Stimulated activated effector memory CD8-positive, alpha-beta T cell treated with anti-CD3 and anti-CD28 coated beads, Interleukin-12 subunit alpha, Interleukin-12 subunit beta, amount 100 ng/mL, for 72 hours (primary cell): ENCODE measurements around the gene PPHLN1.

Experiments used
- ATAC-seq: fragments of 150-1000 bp; cut with Tn5 transposase; 2 replicates; pipeline ENCODE4 v1.10.0; 2021
- DNase-seq, 2 donors: peaks; one replicate each; pipeline ENCODE4 v3.0.0; 2021 to 2022; ENCODE audit warnings: low spot score in 2 of 2
- H3K27ac Mint-ChIP-seq: one replicate; pipeline ENCODE4 v1.8.0; 2022; ENCODE audit warnings: mild to moderate bottlenecking, mixed read lengths
- H3K36me3 Mint-ChIP-seq: one replicate; pipeline ENCODE4 v1.8.0; 2022; ENCODE audit warnings: mild to moderate bottlenecking, mixed read lengths
- H3K4me1 Mint-ChIP-seq: one replicate; pipeline ENCODE4 v1.8.0; 2022; ENCODE audit warnings: mixed read lengths
- H3K4me3 Mint-ChIP-seq: one replicate; pipeline ENCODE4 v1.8.0; 2022; ENCODE audit warnings: mild to moderate bottlenecking, mixed read lengths
- H3K9me3 Mint-ChIP-seq: one replicate; pipeline ENCODE4 v1.8.0; 2022; ENCODE audit warnings: mixed read lengths

Gene PPHLN1

DNA sequence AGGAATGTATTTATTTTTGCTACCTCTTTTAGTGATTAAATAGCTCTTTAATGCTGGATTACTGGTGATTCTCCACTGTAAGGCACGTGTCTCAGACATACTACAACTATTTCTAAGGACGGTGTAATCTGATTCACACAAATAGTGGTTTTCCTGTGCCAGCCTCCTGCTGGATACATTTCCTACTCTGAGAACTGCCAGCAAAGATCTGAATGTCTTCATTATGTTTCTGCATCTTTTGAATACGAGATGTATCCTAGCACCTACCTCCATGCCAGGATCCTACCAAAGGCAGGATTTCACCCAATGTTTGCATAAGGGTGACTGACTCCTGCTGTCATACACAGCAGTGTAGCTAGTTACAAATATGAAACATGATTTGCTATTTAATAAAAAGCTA, 143.0 kb downstream of the PPHLN1 start:
- Mint-ChIP-seq H3K4me1 (peaks cover 14% of the 10 kb centered on the region), H3K27ac (no peak overlapping the region), H3K9me3 (no peaks in the 10 kb centered on the region), H3K4me3 (peak overlapping the region; percentile 41), H3K36me3 (no peaks in the 10 kb centered on the region)
- ATAC-seq: no peak
- DNase-seq: no peak

DNA sequence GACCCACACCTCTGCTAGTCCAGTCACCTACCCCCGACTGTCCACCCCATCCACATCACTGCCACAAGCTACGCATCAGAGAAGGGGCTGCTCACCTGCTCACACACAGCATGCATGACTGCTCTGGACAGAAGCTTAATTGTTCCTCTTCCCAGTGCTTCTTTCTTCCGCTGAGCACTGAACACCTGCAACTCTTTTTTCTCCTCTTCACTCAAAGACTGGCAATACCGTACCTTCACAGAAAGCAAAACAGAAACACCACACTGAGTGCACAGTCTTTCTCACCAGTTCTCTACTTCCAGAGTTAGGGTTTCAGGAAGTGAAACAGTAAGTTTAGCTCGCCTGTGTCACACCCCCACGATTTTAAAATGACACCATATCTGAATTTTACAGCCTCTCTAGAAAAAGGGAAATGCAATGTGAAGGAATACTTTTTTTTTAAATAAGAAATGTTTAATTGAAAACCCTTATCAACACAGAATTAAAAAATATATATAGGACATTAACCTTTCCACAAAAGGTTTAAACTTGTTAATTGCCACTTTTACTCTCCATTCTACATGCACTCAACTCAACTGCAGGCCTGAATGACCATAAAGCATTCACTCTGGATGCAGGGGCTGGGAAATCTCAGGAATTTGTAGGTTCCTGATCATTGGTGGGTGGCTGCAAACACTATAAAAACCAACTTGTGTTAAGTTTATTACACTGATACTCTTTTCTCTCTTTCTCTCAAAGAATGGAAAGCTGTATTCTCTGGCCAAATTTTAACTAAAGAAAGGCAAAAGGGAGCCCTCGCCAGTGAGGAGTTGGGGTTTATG, 143.6 kb downstream of the PPHLN1 start:
- Mint-ChIP-seq H3K4me1 (peaks cover 14% of the 10 kb centered on the region), H3K4me3 (peak overlapping the region; percentile 41), H3K36me3 (no peaks in the 10 kb centered on the region), H3K27ac (peak overlapping the region; percentile 65), H3K9me3 (no peaks in the 10 kb centered on the region)
- ATAC-seq (peak; percentile 80), DNase-seq (no peak)

DNA sequence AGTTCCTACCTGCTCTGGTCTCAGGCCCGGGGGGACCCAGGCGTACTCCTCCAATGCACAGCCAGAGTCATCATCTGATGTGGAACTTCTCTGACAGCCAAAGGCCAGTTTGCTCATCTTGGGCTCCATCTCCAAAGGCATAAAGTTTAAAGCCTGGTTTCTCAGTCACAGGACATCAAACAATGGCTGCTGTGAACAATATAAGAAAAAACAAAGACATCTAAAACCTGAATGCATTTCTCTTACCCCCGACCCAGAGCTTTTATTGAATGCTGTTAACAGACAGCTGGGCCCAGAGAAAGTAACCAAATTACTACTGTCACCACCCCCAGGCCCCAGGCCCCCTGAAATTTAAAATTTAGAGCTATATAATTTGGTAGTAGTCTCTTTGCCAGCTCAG, 146.4 kb downstream of the PPHLN1 start:
- peaks cover 14% of the 10 kb centered on the region for H3K4me1 Mint-ChIP-seq
- H3K9me3 Mint-ChIP-seq: no peaks in the 10 kb centered on the region
- H3K27ac Mint-ChIP-seq: no peak overlapping the region
- ATAC-seq: no peak
- no peak overlapping the region for H3K4me3 Mint-ChIP-seq
- H3K36me3 Mint-ChIP-seq: no peaks in the 10 kb centered on the region
- no peak for DNase-seq

DNA sequence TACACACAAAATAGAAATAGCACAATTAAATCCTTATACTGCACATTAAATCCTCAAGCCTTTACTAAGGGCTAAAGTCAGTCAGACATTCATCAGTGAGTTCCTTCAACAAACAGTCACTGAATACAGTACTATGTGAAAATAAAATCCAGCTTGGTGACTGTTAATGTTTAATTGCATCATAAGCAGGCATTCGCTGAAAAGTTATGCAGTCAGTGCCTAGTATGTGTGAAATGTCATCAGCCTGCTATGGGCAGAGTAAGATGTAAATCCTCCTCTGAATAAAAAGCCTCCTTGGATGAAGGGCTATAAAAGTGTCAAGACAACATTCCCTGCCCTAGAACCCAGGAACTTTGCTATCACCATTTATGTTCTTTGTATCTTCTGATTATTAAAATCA, 147.2 kb downstream of the PPHLN1 start:
- Mint-ChIP-seq H3K4me1 (peaks cover 14% of the 10 kb centered on the region), H3K4me3 (no peak overlapping the region), H3K9me3 (no peaks in the 10 kb centered on the region), H3K36me3 (no peaks in the 10 kb centered on the region), H3K27ac (no peak overlapping the region)
- ATAC-seq: no peak
- DNase-seq: no peak

DNA sequence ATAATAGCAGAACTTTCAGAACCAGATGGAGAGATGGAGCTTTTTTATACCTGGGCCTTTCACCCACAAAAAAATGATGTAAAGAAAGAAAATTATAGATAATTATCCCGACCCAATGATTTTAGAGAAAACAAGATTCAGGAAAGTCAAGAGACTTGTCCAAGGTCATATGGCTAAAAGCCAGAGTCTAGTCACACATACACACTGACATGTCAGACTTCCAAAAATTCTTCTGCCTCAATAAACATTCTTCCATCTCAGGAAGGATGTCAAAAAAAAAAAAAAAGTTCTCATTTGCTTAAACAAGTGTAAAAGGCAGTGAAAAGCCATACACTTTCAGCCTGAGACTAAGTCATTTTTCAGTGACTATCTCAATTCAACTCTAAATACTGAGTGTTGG, 147.6 kb downstream of the PPHLN1 start:
- H3K4me3 Mint-ChIP-seq: no peak overlapping the region
- H3K9me3 Mint-ChIP-seq: no peaks in the 10 kb centered on the region
- peaks cover 14% of the 10 kb centered on the region for H3K4me1 Mint-ChIP-seq
- H3K27ac Mint-ChIP-seq: no peak overlapping the region
- H3K36me3 Mint-ChIP-seq: no peaks in the 10 kb centered on the region
- ATAC-seq (no peak), DNase-seq (no peak)

DNA sequence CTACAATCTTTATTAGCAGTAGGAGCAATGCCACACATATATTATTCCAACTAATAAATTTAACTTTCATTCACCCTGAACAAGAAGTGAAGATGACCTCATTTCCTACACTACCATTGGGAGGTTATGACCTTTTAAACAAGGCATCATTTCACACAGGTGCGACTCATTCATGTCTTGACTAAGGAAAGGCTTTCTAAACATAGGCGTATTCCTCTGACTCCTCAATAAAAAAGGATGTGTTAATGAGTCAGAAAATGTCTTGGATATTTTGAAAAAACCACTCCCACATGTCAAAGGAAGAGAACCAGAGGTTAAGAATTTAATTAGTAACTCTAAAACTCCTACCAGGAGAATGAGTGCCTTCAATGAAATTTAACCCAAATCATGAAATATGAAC, 148.4 kb downstream of the PPHLN1 start:
- DNase-seq: no peak
- no peaks in the 10 kb centered on the region for H3K36me3 Mint-ChIP-seq
- H3K4me3 Mint-ChIP-seq: no peak overlapping the region
- H3K27ac Mint-ChIP-seq: no peak overlapping the region
- peaks cover 10% of the 10 kb centered on the region for H3K4me1 Mint-ChIP-seq
- peak; percentile 55 for ATAC-seq
- H3K9me3 Mint-ChIP-seq: no peaks in the 10 kb centered on the region

DNA sequence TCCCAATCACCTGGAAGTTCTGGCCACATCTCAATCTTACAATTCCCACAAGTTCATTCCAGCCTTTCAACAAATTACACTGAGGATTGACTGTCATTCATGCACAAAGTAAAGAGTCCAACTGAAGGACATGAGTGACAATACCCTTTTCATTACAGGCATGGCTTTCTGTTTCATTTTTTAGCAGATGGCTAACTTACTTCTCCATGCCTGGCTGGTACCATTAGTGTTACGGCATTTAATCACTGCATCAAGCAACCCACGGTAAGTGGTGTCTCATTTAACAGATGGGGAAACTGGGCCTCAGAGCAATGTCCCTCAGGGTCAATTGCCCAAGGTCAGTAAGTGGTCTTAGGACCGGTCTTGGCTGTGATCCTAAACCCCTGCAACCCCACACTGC, 149.1 kb downstream of the PPHLN1 start:
- no peak for DNase-seq
- Mint-ChIP-seq H3K4me3 (no peak overlapping the region), H3K9me3 (no peaks in the 10 kb centered on the region), H3K36me3 (no peaks in the 10 kb centered on the region), H3K4me1 (peaks cover 3% of the 10 kb centered on the region), H3K27ac (no peak overlapping the region)
- no peak for ATAC-seq

DNA sequence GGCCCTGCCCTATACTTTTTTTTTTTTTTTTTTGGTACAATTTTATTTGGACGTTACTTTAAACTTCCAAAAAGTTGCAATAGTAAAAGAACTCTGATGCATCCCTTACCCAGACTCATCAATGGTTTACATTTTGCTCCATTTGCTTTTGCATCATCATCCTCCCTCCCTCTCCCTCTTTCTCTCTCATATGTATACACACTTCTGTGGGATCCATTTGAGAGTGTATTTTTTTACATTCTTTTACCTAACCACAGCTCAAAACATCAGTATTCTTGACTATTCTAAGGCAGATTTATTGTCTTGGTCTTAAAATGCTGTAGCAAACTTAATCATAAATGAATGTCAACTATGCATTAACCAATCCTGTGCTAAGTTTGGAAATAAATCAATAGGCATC, 152.0 kb downstream of the PPHLN1 start:
- no peak for ATAC-seq

DNA sequence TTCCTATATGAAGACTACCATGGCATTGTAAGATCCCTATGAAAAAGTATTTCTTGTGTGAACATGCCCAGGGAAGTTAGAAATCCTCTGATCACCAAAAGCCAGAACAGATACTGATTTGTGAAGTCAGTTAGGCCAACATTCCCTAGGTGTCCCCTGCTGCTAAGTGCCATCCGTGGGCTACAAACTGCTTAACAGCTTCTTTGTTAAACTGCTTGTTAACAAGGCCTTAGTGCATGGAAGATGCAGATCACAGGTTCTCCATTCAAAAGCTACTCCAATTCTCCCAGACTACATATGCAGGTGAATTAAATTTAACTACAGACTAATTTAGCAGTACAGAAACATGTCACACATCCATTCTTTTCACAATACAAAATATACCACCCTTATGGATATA, 155.4 kb downstream of the PPHLN1 start:
- Mint-ChIP-seq H3K9me3 (no peaks in the 10 kb centered on the region), H3K4me1 (peaks cover 10% of the 10 kb centered on the region), H3K36me3 (no peaks in the 10 kb centered on the region), H3K27ac (no peak overlapping the region), H3K4me3 (no peak overlapping the region)
- DNase-seq: no peak
- ATAC-seq: no peak

More for the DNA sequence above, 152.0 kb downstream of the PPHLN1 start:
- no peak overlapping the region for H3K4me3 Mint-ChIP-seq
- no peak overlapping the region for H3K27ac Mint-ChIP-seq
- no peaks in the 10 kb centered on the region for H3K9me3 Mint-ChIP-seq
- H3K36me3 Mint-ChIP-seq: no peaks in the 10 kb centered on the region
- H3K4me1 Mint-ChIP-seq: no peaks in the 10 kb centered on the region
- DNase-seq: no peak

DNA sequence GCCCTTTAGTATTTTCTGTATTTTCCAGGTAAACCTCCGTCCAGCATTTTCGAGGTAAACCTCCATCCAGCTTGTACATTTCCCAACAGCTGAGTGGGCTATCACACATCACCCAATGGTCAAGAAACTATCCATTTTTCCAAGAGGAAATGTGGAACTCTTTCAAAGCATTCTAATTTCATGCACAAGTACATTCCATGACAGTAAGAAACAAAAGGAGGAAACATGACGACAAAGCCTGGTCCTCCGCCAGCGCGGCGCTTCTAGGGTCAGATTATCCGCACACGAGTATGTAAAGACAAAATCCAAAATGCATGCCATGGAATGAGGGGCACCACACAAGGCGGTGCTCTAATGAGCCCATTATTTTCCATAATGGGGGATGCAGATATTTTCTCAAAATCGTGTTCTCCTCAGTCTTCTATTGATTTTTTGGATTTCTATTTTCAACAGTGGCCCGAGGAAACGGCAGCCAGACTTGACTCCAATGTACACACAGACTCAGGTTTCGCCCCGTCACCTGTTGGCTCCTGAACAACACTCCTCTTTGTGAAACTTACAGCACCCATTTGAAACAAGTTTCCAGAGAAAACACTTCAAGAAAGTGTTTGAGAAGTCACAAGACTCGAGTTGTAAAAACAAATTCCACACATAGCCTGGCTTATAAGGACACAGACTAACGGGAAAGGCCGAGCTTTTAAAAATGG, 156.2 kb downstream of the PPHLN1 start:
- DNase-seq (no peak), ATAC-seq (no peak)
- H3K27ac Mint-ChIP-seq: no peak overlapping the region
- peak overlapping the region; percentile 85 for H3K4me3 Mint-ChIP-seq
- no peaks in the 10 kb centered on the region for H3K36me3 Mint-ChIP-seq
- H3K9me3 Mint-ChIP-seq: no peaks in the 10 kb centered on the region
- peaks cover 10% of the 10 kb centered on the region for H3K4me1 Mint-ChIP-seq

DNA sequence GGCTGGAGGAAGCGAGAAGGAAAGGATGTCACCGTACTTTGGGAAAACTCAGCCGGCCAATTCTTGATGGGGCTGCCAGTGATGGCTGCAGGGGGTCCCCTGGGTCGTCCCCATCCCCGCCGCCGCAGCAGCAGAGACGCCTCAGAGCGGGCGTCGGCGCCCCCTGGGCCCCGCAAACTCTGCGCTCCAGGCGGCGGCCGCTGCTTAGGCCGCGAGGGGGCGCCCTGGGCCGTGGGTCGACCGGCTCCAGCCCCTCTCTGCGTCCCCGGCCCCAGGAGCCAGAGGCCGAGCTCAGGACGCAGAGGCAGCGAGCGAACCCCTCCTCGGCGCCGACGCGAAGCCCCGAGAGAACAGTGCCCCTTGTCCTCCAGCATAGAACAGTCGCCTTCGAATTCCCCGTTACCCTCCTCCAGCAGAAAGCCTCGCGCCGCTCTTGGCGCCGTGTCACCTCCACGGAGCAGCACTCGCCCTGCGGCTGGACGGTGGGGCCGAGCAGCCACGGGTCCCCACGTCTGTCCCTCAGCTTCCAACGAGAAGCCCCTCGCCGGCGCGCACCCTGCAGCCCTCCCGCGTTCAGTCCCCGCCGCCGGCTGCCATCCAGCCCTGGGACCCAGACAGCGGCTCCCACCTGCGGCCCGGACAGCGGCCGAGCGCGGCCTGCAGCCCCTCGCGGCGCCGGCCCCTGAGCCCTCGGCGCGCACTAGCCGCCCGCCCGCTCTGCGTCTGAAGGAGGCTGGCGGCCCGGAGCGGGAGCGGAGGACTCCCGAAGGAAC, 157.0 kb downstream of the PPHLN1 start:
- H3K4me1 Mint-ChIP-seq: peaks cover 10% of the 10 kb centered on the region
- no peak overlapping the region for H3K27ac Mint-ChIP-seq
- H3K9me3 Mint-ChIP-seq: no peaks in the 10 kb centered on the region

DNA sequence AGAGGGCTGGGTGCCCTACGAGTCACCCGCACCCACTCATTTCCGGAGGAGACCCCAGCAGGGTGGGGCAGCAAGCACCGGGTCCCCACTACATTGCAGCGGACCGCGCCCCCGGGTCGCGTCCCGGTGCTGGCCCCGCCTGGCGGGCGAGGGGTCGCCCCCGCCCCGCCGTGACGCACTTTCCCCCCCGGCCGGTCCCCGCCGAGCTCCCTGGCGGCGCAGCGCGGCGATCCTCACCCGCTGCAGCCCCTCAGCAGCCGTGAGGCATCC, 157.5 kb downstream of the PPHLN1 start:
- H3K36me3 Mint-ChIP-seq: no peaks in the 10 kb centered on the region
- H3K4me1 Mint-ChIP-seq: peaks cover 10% of the 10 kb centered on the region
- peak in 1 of 2 donors; percentile 49 for DNase-seq
- no peaks in the 10 kb centered on the region for H3K9me3 Mint-ChIP-seq
- peak; percentile 46 for ATAC-seq
- peak overlapping the region; percentile 85 for H3K4me3 Mint-ChIP-seq
- no peak overlapping the region for H3K27ac Mint-ChIP-seq

More for the DNA sequence above, 157.0 kb downstream of the PPHLN1 start:
- Mint-ChIP-seq H3K36me3 (no peaks in the 10 kb centered on the region), H3K4me3 (peak overlapping the region; percentile 85)
- ATAC-seq (peak; percentile 88), DNase-seq (peak; percentile 62 to 81)

DNA sequence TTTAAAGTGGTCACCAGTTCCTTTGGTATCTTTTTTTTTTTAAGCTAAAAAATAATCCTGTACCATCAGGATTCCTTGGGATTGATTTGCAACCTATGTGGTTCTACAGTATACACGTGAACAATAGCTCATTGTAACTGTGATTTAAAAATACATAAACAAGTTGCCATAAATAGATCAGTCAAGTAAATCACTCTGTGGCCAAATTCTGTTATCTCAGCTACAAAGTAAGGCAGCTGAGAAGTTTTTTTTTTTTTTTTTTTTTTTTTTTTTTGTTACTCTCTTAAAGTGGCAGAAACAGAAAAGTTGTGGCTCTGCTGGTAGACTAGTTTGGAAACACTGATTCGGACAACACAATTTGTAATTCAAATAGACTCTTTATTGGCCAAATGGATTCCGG, 159.0 kb downstream of the PPHLN1 start:
- no peak overlapping the region for H3K4me3 Mint-ChIP-seq
- no peak for DNase-seq
- ATAC-seq: no peak
- no peak overlapping the region for H3K27ac Mint-ChIP-seq
- peaks cover 10% of the 10 kb centered on the region for H3K4me1 Mint-ChIP-seq
- H3K9me3 Mint-ChIP-seq: no peaks in the 10 kb centered on the region
- no peaks in the 10 kb centered on the region for H3K36me3 Mint-ChIP-seq

DNA sequence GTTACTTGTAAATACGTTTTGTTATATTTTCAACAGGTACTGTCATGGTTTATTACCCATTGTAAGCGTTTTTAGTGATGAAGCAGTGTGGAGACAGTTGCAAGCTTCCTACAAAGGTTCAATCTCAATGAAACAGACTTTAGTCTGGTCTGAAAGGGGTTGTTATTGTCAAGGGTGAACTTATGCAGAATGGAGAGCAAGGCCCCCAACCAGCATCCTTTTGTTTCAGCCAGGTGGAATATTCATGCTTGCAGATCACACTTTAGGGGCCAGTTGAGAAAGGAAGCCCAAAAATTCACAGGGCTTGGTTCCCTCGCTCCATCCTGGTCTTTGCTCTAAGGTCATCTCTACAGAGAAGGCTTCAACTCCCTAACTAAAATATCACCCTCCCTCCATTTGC, 159.9 kb downstream of the PPHLN1 start:
- Mint-ChIP-seq H3K9me3 (no peaks in the 10 kb centered on the region), H3K4me3 (no peak overlapping the region), H3K4me1 (peaks cover 10% of the 10 kb centered on the region), H3K36me3 (no peaks in the 10 kb centered on the region), H3K27ac (no peak overlapping the region)
- DNase-seq: no peak
- no peak for ATAC-seq

DNA sequence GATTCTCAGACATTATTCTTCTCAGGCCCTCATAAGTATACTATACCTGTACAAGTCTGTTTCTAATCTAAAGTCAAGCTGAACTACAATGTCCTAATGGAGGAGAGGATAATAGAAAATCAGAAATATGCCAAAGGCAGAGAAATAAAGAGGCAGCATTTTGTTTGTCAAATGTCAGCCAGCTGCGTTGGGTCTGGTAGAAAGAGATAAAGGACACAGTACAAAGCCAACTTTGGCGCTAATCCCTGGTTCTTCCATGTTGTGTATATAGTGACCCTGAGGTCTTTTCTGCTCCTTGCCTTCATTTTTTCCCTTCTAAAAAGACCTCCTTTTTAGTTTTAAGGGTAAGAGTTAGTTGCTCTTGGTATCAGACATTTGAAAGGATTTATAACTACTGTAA, 160.4 kb downstream of the PPHLN1 start:
- Mint-ChIP-seq H3K4me1 (peaks cover 10% of the 10 kb centered on the region), H3K36me3 (no peaks in the 10 kb centered on the region), H3K4me3 (no peak overlapping the region), H3K27ac (no peak overlapping the region), H3K9me3 (no peaks in the 10 kb centered on the region)
- no peak for DNase-seq
- no peak for ATAC-seq
